ENCODE measurements around the gene ACAP3.

The ACAP3 gene

GRCh38 chr1:1344655-1345361 lies 37.1 kb upstream of the ACAP3 start:
- FAIRE-seq = no peak

- no peak for FAIRE-seq
These were observed 36.2 kb upstream of the ACAP3 start for GRCh38 chr1:1343811-1344421.

GRCh38 chr1:1342584-1343115 lies 34.9 kb upstream of the ACAP3 start:
- no peak for FAIRE-seq

- FAIRE-seq = no peak
These were observed 34.4 kb upstream of the ACAP3 start for GRCh38 chr1:1342061-1342562.

GRCh38 chr1:1341549-1342021 lies 33.9 kb upstream of the ACAP3 start:
- no peak for FAIRE-seq

- no peak for FAIRE-seq
These were observed 33.2 kb upstream of the ACAP3 start for GRCh38 chr1:1340791-1341548.

GRCh38 chr1:1340185-1340584 lies 32.5 kb upstream of the ACAP3 start:
- FAIRE-seq = no peak

- FAIRE-seq = no peak
These were observed 30.5 kb upstream of the ACAP3 start for GRCh38 chr1:1338278-1338677.

GRCh38 chr1:1337793-1338147 lies 30.0 kb upstream of the ACAP3 start:
- no peak for FAIRE-seq

- FAIRE-seq = no peak
These were observed 29.4 kb upstream of the ACAP3 start for GRCh38 chr1:1336931-1337792.

GRCh38 chr1:1336446-1336845 lies 28.7 kb upstream of the ACAP3 start:
- FAIRE-seq = no peak

- no peak for FAIRE-seq
These were observed 28.1 kb upstream of the ACAP3 start for GRCh38 chr1:1335792-1336248.

GRCh38 chr1:1335283-1335682 lies 27.6 kb upstream of the ACAP3 start:
- FAIRE-seq = no peak

GRCh38 chr1:1334835-1335234 lies 27.1 kb upstream of the ACAP3 start:
- FAIRE-seq = no peak

GRCh38 chr1:1333551-1334241 lies 26.0 kb upstream of the ACAP3 start:
- no peak for FAIRE-seq

GRCh38 chr1:1332774-1333480 lies 25.2 kb upstream of the ACAP3 start:
- no peak for FAIRE-seq

GRCh38 chr1:1332031-1332755 lies 24.5 kb upstream of the ACAP3 start:
- no peak for FAIRE-seq

- no peak for FAIRE-seq
These were observed 23.6 kb upstream of the ACAP3 start, which contains the start of gene TAS1R3 for GRCh38 chr1:1331068-1331965. Gene TAS1R3 (plus strand): TSS chr1:1331280. CDS start chr1:1331346, 66 bp downstream.
